Femur (tissue), 1 donor: Measurements from ENCODE around the gene TRPM5.
A peak's percentile ranks its signal among the peaks of the same experiment; 100 is the strongest.

Experiments
- DNase-seq: peaks from one replicate; pipeline ENCODE4 v3.0.0-alpha.2; 2017

Gene TRPM5

DNA sequence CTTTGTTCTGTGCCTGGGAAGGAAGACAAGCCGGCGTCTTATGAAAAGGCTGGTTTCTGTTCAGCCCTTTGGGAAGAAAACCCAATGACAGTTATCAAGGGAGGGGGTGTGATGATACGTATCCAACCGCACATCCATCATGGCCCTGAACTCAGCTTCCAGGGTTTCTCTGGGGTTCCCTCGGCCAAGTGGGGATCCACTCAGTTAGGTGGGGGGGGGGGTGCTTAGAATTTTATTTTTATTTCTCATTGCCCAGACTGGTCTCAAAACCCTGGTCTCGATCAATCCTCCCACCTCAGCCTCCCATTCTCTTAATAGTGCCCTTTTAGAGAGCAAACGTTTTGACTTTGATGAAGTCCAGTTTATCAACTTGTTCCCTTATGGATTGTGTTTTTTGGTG lies 26.2 kb upstream of the TRPM5 start:
- no peak for DNase-seq

- peak; percentile 10 for DNase-seq
These were observed 24.3 kb upstream of the TRPM5 start for GRCh38 chr11:2468363-2469235.

- DNase-seq, result no peak
These were observed 23.4 kb upstream of the TRPM5 start for GRCh38 chr11:2467695-2468055.

GRCh38 chr11:2466869-2467694 lies 22.8 kb upstream of the TRPM5 start:
- peak; percentile 16 for DNase-seq

DNA sequence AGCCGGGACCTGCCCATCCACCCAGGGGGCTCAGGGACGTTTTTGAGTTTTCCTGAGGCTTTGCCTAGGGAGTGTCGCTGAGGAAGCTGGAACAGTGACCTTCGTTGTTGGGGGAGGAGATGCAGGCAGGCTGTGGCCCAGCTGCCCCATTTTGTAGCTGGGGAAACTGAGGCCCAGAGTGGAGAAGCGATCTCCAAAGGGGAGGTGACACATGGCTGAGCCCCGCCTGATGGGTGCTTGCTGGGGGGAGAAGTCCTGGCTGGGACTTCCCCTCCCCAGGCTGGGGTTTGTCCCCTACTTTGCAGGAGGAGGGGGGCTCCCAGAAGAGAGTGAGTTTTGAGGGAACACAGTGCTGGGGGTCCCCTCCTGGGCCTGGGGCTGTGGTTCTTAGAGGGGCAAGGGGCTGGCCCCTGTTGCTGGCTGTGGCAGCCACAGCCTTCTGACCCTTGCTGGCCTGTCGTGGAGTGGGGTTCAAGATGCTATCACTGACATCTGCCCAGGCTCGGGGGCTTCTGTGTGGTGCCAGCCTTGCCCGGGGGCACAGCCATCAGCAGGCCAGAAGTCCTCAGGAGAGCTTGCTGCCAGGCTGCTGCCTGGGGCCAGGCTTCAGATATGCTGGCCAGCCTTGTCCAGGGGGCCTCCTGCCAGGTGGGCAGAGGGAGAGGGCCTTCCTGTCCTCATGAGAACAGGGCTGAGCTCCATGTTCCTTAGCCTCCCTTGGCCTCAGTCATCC lies 21.9 kb upstream of the TRPM5 start:
- DNase-seq, result peak; percentile 11

DNA sequence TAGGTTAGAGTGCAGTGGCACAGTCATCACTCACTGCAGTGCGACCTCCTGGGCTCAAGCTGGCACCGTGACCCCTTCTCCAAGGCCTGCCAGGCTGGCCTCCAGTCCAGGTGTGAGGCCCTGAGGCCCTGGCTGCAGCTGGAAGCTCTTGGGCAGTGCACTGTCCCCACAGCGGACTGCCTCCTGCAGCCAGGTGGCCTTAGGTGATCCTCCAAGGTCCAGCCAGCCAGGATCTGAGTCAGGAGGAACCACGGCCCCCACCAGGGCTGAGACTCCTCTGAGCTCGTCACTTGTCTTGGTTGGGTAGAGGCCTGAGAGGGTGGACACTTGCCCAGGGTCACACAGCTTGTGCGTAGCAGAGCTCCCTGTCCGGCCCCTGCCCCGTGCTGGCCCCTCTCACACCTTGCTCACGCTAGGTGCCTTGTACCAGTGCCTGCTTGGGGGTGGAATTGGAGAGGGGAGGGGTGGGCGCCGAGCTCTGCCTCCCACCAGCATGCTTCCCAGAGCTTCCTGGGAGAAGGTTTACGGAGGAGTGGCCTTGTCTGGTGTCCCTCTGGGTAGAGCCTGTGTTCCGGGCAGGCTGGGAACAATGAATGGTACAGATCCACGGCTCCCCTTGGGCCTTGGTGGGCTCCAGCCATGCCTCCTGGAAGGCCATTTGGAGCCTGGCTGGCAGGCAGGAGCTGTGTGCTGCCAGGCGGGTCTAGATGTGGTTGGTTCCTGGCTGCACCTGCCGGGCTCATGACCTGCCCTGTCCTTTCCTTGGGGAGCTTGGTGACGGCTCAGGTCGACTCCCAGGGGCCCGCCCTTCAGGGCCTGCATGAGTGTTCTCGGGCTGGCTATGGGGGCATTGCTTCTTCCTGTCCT lies 21.1 kb upstream of the TRPM5 start:
- DNase-seq, result peak; percentile 10

GRCh38 chr11:2464451-2465165 lies 20.3 kb upstream of the TRPM5 start:
- no peak for DNase-seq

- DNase-seq, result no peak
These were observed 19.5 kb upstream of the TRPM5 start for GRCh38 chr11:2463766-2464277.

GRCh38 chr11:2462986-2463765 lies 18.9 kb upstream of the TRPM5 start:
- no peak for DNase-seq

GRCh38 chr11:2462543-2462985 lies 18.2 kb upstream of the TRPM5 start:
- no peak for DNase-seq

DNA sequence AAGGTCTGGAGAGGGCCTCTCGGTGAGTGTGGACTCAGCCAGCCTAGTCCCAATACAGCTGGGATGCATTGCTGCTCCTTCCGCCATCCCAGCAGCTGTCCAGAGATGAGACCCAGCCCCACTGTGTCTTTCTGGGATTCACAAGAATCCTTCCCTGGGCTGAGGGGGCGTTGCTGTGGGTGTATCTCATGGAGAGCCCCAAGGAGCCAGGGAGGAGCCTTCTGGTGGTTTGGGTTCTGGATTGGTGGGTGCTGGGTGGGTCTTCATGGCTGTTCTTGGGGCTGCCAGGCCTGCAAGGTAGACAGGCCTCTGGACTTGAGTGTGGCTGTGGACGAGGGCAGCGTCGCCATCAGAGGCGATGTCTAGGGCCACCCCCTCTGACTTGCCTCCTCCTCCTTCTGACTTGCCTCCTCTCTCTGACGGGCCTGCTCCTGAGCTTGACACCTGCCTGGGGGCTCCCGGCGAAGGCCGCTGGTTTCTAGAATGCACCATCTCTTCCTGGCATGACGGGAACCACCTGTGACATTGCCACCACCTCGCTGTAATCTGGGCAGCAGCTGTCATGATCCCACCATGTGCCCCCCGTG lies 17.7 kb upstream of the TRPM5 start:
- DNase-seq, result no peak

GRCh38 chr11:2461253-2461955 lies 17.1 kb upstream of the TRPM5 start:
- DNase-seq, result no peak

GRCh38 chr11:2460540-2461252 lies 16.4 kb upstream of the TRPM5 start:
- no peak for DNase-seq

GRCh38 chr11:2459796-2460531 lies 15.7 kb upstream of the TRPM5 start:
- no peak for DNase-seq

- no peak for DNase-seq
These were observed 14.9 kb upstream of the TRPM5 start for GRCh38 chr11:2459016-2459725.

GRCh38 chr11:2458321-2458720 lies 14.0 kb upstream of the TRPM5 start:
- DNase-seq, result no peak

DNA sequence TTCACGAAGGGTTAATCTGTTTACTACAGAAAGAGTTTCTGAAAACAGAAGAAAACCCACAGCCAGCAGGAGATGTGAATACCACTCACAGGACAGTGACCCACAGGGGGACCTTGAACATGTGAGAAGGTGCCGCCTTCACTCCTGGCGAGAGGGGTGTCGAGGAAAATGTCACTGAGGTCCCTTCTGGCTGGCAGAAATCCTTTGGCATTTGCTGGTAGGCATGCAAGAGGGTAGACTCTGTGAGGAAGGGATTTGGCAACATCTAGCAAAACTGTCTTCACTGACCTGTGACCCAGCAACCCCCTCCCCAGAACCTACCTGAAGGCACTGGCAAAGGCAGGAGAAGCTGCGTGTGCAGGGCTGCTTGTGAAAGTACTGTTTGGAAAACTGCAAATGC lies 9.1 kb upstream of the TRPM5 start:
- no peak for DNase-seq
